HG03097 (cell line): Measurements from ENCODE around the gene PRXL2B.

Experiments
- ATAC-seq: cut with Tn5 transposase; IDR thresholded peaks from one replicate; pipeline ENCODE4 v1.9.1; 2021; ENCODE audit not compliant: unreplicated experiment, low FRiP score

The PRXL2B gene

GRCh38 chr1:2632051-2632430, 45.5 kb downstream of the PRXL2B start:
- ATAC-seq: no peak

DNA sequence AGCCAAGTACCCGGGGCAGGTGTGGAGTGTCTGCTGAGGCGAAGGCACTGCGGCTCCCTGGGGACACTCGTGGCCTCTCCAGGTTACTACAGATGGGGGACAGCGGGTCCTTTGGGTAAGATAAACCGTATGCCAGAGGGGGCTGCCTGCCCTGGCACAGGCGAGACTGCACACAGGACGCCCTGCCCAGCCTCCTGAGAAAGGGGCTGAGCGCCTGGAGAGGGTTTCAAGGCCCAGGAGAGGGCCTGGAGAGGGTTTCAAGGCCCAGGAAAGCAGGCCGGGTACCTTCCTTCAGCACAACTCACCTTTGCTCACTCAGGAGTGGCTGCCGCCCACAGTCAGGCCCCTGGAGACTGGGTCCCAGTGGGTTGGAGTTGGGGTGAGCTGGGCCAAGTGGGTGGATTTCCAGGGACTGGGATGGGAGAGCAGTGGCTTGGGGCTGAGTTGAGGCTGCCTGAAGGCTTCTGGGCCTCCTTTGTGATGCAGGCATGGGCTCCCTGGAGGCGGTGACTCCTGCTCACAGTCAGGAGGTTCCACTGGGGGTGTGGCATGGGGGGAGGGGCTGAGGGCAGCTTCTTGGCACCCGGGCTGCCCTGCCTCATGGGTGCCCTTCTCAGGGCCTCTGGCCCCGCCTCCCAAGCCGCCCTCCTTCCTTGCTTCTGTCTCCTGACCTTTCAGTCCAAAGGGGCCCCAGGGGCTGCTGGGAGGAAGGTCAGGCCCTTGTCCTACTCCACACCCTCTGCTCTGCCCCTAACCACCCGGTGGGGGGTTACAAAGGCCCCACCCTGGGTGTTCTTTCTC, 46.2 kb downstream of the PRXL2B start, which contains the start of gene MMEL1:
Gene MMEL1 (minus strand): TSS at position 456 of the 801 bp plus-strand sequence. CDS start 3,532 bp downstream, outside the sequence.
- no peak for ATAC-seq

- no peak for ATAC-seq
These were observed 46.9 kb downstream of the PRXL2B start for GRCh38 chr1:2633366-2633935.

- no peak for ATAC-seq
These were observed 47.4 kb downstream of the PRXL2B start for GRCh38 chr1:2633936-2634491.

GRCh38 chr1:2635361-2636010, 48.9 kb downstream of the PRXL2B start:
- no peak for ATAC-seq

DNA sequence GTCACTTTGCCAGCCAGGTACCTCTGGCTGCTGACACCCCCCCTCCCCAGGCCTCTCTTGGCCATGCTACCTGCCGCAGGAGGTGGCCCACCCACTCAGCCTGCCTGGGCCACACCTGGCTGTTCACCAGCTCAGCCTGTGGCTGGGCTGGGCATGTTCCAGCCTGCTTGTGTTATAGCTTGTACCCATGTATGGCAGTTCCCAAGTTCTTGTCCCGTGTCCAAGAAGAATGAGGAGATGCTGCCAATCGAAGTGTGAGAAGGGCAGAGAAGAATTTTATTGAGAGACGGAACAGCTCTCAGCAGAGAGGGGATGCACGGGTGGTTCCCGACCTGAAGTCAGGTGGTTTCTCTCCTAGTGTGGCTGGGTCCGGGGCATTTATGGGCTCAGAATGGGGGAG, 50.2 kb downstream of the PRXL2B start:
- ATAC-seq: no peak

DNA sequence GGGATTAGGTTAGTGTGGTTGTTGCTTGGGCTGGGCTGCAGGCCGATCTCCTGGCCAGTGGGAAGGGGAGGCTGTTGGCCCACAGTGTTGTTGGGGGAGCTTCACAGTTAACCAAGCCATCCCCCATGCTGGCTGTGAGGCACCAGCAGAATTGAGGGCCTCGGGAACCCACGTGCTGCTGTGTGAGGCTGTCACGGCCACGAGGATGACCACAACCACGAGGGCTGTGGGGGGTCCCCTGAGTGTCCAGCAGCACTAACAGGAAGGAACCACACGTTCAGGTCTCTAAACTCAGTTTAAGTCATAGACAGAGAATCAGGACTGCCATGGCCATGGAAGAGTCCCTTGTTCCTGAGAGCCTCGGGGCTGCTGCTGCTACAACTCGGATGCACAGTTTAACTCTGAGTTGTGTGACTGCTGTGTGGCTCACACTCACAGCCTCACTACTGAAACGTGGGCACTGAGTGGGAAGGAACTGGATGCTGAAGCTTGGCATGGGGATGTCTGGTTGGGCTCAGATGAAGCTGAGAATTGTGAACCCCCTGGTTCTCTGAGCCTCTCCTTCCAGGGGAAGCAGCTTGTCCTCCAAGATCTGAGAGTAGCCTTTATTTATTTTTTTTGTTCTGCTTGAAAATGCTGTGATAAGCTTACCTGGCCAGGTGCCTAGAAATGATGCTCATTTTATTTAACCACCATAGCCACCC, 51.0 kb downstream of the PRXL2B start:
- ATAC-seq: no peak

DNA sequence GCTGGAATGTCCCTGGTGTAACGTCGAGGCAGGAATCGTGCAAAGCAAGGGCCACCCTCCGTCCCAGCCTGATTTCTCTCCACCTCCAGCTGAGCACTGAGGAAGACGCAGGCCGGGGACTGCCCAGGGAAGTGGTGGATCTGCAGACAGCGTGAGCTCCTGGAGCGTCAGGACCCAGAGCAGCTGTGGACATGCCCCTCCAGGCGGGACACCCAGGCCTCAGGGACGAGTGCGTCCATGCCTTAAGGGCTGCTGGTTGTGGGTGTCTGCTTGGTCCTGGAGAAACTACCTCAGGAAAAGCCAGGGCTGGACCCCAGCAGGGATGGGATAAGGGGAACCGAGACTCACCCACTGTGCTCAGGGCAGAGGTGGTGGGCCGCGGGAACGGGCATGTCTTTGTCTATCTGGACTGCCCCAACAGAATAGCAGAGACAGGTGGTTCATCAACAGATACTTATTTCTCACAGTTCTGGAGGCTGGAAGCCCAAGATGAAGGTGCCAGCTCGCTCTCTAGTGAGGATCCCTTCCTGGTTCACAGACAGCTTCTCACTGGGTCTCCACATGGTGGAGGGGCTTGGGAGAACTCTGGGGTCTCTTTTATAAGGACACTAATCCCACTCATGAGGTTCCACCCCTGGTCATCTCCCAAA, 52.0 kb downstream of the PRXL2B start:
- ATAC-seq: no peak

DNA sequence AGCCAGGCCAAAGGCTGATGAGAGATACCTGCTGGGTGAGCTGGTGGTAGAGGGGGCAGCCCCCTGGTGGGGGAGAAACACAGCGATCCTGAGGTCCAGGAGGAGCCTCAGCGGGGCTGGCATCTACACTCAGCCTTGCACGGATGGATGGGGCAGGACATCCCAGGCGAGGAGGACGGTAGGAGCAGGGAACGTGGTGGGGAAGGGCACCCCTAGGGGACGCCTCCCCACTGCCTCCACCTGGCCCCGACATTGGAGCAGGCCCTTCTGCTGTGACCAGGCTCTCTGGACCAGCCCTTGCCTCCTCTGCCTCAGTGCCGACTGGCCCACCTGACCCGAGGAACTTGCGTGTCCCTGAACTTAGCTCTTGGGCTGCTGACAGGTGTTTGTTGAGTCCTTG, 52.6 kb downstream of the PRXL2B start:
- ATAC-seq: no peak

GRCh38 chr1:2639607-2640521, 53.3 kb downstream of the PRXL2B start:
- no peak for ATAC-seq

DNA sequence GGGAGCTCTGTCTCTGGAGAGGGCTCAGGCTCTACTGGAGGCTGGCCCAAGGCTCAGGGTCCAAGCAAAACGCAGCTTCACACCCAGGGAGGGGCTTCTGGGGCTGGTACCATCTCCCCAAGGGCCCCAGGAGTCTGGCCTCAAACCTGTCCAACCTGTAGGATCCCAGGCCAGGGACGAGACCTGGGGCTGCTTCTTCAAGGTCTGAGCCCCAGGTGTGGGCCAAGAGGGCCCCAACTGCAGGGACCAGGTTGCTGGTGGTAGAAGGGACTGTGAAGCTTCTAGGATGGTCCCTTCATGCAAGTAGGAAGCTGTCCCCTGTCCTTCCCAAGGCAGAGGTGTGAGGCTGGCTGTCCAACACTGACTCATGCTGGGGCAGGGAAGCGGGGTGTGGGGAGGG, 54.0 kb downstream of the PRXL2B start:
- ATAC-seq: no peak
